ENCODE data around the gene ARFRP1. TPM values are rescaled to one million over a fixed set of nuclear protein-coding genes. Genes with fewer than 3 reads are reported as not detected.
"Not testable (repeated sequence)": the region's sequence is repeated elsewhere in the genome, so short reads cannot be mapped to it uniquely, and the experiment has no call there.

Gene ARFRP1
- total and polyA plus RNA-seq, 10 donors: 36.7 to 118 (median 67.3) TPM

DNA sequence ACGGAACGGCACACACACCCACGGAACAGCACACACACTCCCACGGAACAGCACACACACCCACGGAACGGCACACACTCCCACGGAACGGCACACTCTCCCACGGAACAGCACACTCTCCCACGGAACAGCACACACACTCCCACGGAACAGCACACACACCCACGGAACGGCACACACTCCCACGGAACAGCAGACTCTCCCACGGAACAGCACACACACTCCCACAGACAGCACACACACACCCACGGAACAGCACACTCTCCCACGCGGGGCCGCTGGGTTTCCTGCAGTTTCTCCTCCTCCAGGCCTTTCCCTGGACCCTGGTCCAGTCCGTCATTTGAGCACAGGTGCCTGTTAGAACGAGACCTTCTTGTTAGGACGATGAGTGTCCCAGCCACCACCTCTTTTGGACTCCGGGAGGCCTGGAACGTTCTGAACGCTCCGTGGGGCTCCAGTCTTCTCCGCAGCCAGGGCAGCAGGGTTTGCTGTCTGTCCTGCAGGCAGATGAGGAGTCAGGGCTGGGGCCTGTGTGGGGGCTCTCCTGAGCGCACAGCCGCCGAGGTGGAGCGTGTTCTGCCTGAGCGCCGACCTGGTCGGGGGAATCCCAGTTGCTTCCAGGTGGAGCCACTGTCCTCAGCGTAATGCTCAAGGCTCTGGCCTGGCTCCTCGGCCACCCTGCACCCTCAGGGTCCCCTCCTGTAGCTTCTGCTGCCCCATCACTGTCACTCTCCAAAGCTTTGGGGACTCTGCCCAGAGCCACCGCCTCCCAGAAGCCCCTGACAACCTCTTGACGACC, 28.9 kb downstream of the ARFRP1 start:
- DNase-seq: no peak
- intact Hi-C loops (cut with DNase I; ENCODE audit: low total_unique reads): no loop called here

DNA sequence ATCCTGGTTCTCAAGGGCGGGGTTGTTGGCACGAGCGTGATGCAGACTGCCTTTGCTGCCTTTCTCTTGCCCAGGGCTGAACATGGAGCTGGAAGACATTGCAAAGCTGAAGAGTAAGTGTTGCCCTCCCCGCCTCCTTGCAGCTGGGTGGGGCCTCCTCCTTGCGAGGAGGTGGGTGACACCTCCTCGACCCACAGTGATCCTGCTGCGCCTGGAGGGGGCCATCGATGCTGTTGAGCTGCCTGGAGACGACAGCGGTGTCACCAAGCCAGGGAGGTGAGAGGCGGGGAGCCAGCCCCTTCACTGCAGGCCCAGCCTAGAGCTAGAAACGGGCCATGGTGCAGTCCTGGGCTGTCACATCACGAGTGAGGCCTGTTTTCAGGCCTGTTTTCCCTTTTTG, 29.7 kb downstream of the ARFRP1 start:
- TF ChIP-seq POLR2A (IDR thresholded peaks at IDR 0.05): no peak
- peak in 2 of 3 donors; percentile 20 to 41 for TF ChIP-seq POLR2AphosphoS5 (IDR thresholded peaks at IDR 0.05)
- intact Hi-C loops (cut with DNase I; ENCODE audit: low total_unique reads): no loop called here

More for the DNA sequence above, 28.9 kb downstream of the ARFRP1 start:
- no peak for TF ChIP-seq POLR2A (IDR thresholded peaks at IDR 0.05)
- TF ChIP-seq POLR2AphosphoS5 (IDR thresholded peaks at IDR 0.05): peak in 1 of 3 donors; percentile 30
- H3K27me3 ChIP-seq (replicated peaks in 1 of 7): no peaks in the 10 kb centered on the region
- H3K36me3 ChIP-seq: peaks cover 0 to 74% (median 19%) of the 10 kb centered on the region in 6 donors
- no peaks in the 10 kb centered on the region for H3K9me3 ChIP-seq
- H3K4me1 ChIP-seq: peaks cover 6 to 23% (median 13%) of the 10 kb centered on the region in 6 donors
- no peak overlapping the region for H3K4me3 ChIP-seq
- 89 to 91% (median 90%) methylated on average over 38 of the region's 38 CpGs for WGBS, 5 donors
- no peak overlapping the region for H3K27ac ChIP-seq

DNA sequence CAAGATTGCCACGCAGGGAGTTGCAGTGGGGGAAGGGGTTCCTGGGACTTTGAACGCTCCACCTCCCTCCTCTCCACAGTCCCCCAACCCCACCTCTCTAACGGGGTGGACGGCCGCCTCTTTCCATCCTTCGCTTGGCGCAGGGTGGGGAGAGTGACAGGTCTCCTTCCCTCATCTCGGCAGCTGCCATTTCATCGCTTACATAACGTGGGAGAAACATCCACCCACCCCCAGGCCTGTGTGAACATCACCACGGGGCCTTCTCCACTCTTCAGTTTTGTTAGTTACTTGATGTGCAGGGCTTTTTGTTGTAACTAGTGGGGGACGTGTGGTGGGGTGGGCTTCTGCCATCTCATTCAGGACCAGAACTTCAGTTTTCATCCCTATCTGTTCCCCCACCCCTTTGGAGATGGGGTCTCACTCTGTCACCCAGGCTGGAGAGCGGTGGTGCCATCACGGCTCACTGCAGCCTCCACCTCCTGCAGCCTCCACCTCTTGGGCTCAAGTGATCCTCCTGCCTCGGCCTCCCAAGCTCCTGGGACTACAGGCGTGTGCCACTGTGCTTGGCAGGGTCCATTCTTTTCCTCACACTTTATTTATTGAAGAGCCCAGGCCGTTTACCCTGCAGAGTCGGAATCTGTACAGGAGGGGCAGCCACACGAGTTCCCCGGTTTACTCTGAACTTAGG, 32.0 kb downstream of the ARFRP1 start:
- WGBS, 5 donors: 94 to 96% (median 96%) methylated on average over 17 to 20 of the region's 20 CpGs
- peaks cover 0 to 99% (median 24%) of the 10 kb centered on the region in 6 donors for H3K36me3 ChIP-seq
- no peaks in the 10 kb centered on the region for H3K4me1 ChIP-seq
- H3K9me3 ChIP-seq: no peaks in the 10 kb centered on the region
- DNase-seq: no peak
- H3K27ac ChIP-seq: no peak overlapping the region
- TF ChIP-seq POLR2AphosphoS5 (IDR thresholded peaks at IDR 0.05) (no peak), POLR2A (IDR thresholded peaks at IDR 0.05) (no peak)
- TF ChIP-seq, protein P1, sequence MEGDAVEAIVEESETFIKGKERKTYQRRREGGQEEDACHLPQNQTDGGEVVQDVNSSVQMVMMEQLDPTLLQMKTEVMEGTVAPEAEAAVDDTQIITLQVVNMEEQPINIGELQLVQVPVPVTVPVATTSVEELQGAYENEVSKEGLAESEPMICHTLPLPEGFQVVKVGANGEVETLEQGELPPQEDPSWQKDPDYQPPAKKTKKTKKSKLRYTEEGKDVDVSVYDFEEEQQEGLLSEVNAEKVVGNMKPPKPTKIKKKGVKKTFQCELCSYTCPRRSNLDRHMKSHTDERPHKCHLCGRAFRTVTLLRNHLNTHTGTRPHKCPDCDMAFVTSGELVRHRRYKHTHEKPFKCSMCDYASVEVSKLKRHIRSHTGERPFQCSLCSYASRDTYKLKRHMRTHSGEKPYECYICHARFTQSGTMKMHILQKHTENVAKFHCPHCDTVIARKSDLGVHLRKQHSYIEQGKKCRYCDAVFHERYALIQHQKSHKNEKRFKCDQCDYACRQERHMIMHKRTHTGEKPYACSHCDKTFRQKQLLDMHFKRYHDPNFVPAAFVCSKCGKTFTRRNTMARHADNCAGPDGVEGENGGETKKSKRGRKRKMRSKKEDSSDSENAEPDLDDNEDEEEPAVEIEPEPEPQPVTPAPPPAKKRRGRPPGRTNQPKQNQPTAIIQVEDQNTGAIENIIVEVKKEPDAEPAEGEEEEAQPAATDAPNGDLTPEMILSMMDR (IDR thresholded peaks at IDR 0.05 in 8 of 11, conservative IDR thresholded peaks at IDR 0.05 in 3 of 11): no peak
- intact Hi-C loops (cut with DNase I; ENCODE audit: low total_unique reads): no loop called here
- H3K4me3 ChIP-seq: no peak overlapping the region
- no peaks in the 10 kb centered on the region for H3K27me3 ChIP-seq (replicated peaks in 1 of 7)

More for the DNA sequence above, 29.7 kb downstream of the ARFRP1 start:
- H3K27me3 ChIP-seq (replicated peaks in 1 of 7): no peaks in the 10 kb centered on the region
- no peak overlapping the region for H3K4me3 ChIP-seq
- peaks cover 0 to 82% (median 21%) of the 10 kb centered on the region in 6 donors for H3K36me3 ChIP-seq
- no peak for DNase-seq
- no peaks in the 10 kb centered on the region for H3K9me3 ChIP-seq
- WGBS, 5 donors: 85 to 97% (median 91%) methylated on average over 9 to 13 of the region's 13 CpGs
- H3K4me1 ChIP-seq: peaks cover 6 to 15% (median 9%) of the 10 kb centered on the region in 6 donors
- no peak overlapping the region for H3K27ac ChIP-seq

DNA sequence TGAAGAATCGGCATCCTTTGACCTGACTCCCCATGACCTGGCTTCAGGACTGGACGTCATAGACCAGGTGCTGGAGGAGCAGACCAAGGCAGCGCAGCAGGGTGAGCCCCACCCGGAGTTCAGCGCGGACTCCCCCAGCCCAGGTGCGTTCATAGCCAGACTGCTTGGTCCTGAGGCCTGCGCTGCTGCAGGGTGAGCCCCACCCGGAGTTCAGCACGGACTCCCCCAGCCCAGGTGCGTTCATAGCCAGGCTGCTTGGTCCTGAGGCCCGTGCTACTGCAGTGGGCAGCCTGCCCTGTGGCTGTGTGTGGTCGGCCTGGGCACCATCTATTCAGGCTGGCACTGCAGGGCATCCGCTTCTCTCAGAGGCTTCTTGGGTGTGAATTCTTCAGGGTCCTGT, 33.8 kb downstream of the ARFRP1 start:
- no peak for DNase-seq
- H3K27ac ChIP-seq: no peak overlapping the region
- H3K27me3 ChIP-seq (replicated peaks in 1 of 7): no peaks in the 10 kb centered on the region
- WGBS, 5 donors: 88 to 98% (median 95%) methylated on average over 7 to 14 of the region's 14 CpGs
- H3K4me3 ChIP-seq: no peak overlapping the region
- intact Hi-C loops (cut with DNase I; ENCODE audit: low total_unique reads): no loop called here
- peaks cover under 1 to 92% (median 22%) of the 10 kb centered on the region in 6 donors for H3K36me3 ChIP-seq
- H3K9me3 ChIP-seq: no peaks in the 10 kb centered on the region
- no peaks in the 10 kb centered on the region for H3K4me1 ChIP-seq
- TF ChIP-seq POLR2AphosphoS5 (IDR thresholded peaks at IDR 0.05) (no peak), POLR2A (IDR thresholded peaks at IDR 0.05) (no peak)
- TF ChIP-seq, protein P1 (IDR thresholded peaks at IDR 0.05 in 8 of 11, conservative IDR thresholded peaks at IDR 0.05 in 3 of 11): no peak

DNA sequence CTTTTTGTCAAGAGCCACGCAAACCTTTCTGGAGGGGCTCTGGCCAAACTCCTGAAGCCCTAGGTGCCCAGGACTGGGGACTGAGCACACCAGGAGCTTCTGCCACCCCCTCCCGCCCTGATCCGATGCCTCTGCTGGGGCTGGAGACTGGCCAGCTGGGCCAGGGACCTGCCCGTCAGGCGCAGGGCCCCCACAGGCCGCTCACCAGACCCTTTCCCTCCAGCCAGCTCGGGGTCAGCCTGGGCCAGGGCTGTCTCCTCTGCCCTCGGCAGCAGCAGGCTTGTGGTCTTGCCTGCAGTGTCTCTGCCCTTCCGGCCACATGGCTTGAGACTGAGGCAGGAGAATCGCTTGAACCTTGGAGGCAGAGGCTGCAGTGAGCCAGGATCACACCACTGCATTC, 35.1 kb downstream of the ARFRP1 start:
- H3K9me3 ChIP-seq: no peaks in the 10 kb centered on the region
- no peak for DNase-seq
- H3K27me3 ChIP-seq (replicated peaks in 1 of 7): no peaks in the 10 kb centered on the region
- no peaks in the 10 kb centered on the region for H3K4me1 ChIP-seq
- no peak overlapping the region for H3K27ac ChIP-seq
- H3K36me3 ChIP-seq: peaks cover 4 to 92% (median 30%) of the 10 kb centered on the region in 6 donors
- 93 to 98% (median 97%) methylated on average over 7 to 10 of the region's 10 CpGs for WGBS, 5 donors
- no peak overlapping the region for H3K4me3 ChIP-seq
- intact Hi-C loops (cut with DNase I; ENCODE audit: low total_unique reads): no loop called here
- TF ChIP-seq POLR2AphosphoS5 (IDR thresholded peaks at IDR 0.05): no peak
- TF ChIP-seq POLR2A (IDR thresholded peaks at IDR 0.05): no peak
- TF ChIP-seq, protein P1 (IDR thresholded peaks at IDR 0.05 in 8 of 11, conservative IDR thresholded peaks at IDR 0.05 in 3 of 11): no peak

DNA sequence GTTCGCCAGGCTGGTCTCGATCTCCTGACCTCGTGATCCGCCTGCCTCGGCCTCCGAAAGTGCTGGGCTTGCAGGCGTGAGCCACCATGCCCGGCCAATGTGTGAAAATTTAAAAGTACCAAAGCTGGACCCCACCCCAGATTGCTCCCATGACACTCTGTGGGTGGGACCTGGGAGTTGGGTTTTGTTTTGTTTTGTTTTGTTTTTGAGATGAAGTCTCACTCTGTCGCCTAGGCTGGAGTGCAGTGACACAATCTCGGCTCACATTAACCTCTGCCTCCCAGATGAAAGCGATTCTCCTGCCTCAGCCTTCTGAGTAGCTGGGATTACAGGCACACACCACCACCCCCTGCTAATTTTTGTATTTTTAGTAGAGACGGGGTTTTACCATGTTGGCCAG, 36.1 kb downstream of the ARFRP1 start:
- intact Hi-C loops (cut with DNase I; ENCODE audit: low total_unique reads); DNase-seq; H3K4me1 ChIP-seq; H3K27me3 ChIP-seq (replicated peaks in 1 of 7); H3K27ac ChIP-seq; H3K9me3 ChIP-seq; H3K4me3 ChIP-seq: not testable (repeated sequence)
- peaks cover 4 to 91% (median 36%) of the 10 kb centered on the region in 6 donors for H3K36me3 ChIP-seq
- 93 to 96% (median 95%) methylated on average over 12 of the region's 12 CpGs for WGBS, 5 donors

All from spleen (tissue), 11 donors.